OCI-LY3 (cell line): ENCODE results near the gene SSBP2.

Source experiments
- H2AFZ ChIP-seq: fragments of 200-600, 300-600 bp; shearing (Covaris generic); 2 replicates; pipeline ENCODE4 v1.6.0; 2014; ENCODE audit warnings: antibody characterized with exemption, low read depth, low read length
- H3K27ac ChIP-seq: fragments of 200-600, 300-600 bp; sonication (generic); 2 replicates; pipeline ENCODE4 v1.5.1; 2014; ENCODE audit warnings: mild to moderate bottlenecking, low read length, moderate library complexity, mixed read lengths
- H3K27me3 ChIP-seq: fragments of 200-600, 300-600 bp; sonication (generic); 2 replicates; pipeline ENCODE4 v1.6.1; 2014; ENCODE audit warnings: low read depth, low read length, mixed read lengths
- H3K36me3 ChIP-seq: fragments of 200-600, 300-600 bp; sonication (generic); replicated peaks from 2 replicates; pipeline ENCODE3; 2014; ENCODE audit warnings: low read depth, low read length, mixed read lengths
- H3K4me1 ChIP-seq: fragments of 300-600, 200-600 bp; sonication (generic); 2 replicates; pipeline ENCODE4 v1.6.1; 2014; ENCODE audit warnings: low read length, mixed read lengths
- H3K4me2 ChIP-seq: fragments of 200-600, 300-600 bp; sonication (generic); 2 replicates; pipeline ENCODE4 v1.6.1; 2014; ENCODE audit warnings: low read length, mixed read lengths
- H3K4me3 ChIP-seq: fragments of 300-600, 200-600 bp; sonication (generic); 2 replicates; pipeline ENCODE4 v1.5.1; 2014; ENCODE audit warnings: antibody characterized with exemption, mild to moderate bottlenecking, low read length, moderate library complexity
- H3K79me2 ChIP-seq: fragments of 300-600, 200-600 bp; shearing (Covaris generic); 2 replicates; pipeline ENCODE4 v1.6.1; 2014; ENCODE audit warnings: mild to moderate bottlenecking, low read length, mixed read lengths
- H3K9ac ChIP-seq: fragments of 300-600, 200-600 bp; shearing (Covaris generic); 2 replicates; pipeline ENCODE4 v1.6.0; 2014; ENCODE audit warnings: mild to moderate bottlenecking, low read length, moderate library complexity
- H3K9me3 ChIP-seq: fragments of 200-600, 300-600 bp; shearing (Covaris generic); 2 replicates; pipeline ENCODE4 v1.6.1; 2014; ENCODE audit warnings: low read length, mixed read lengths; ENCODE audit not compliant: insufficient read depth
- H4K20me1 ChIP-seq: fragments of 200-600, 300-600 bp; sonication (generic); 2 replicates; pipeline ENCODE4 v1.6.1; 2016; ENCODE audit warnings: low read length, mixed read lengths; ENCODE audit not compliant: insufficient read depth
- EZH2phosphoT487 ChIP-seq: fragments of 200-600 bp; shearing (Covaris generic); IDR thresholded peaks from 2 replicates; pipeline ENCODE4 v1.6.1; 2018; ENCODE audit warnings: antibody characterized with exemption, mixed run types, low read depth
- TF ChIP-seq, protein P1 (sequence below): fragments of 200-600, 300-600 bp; sonication (generic); IDR thresholded peaks from 2 replicates; pipeline ENCODE4 v1.5.1; 2014; ENCODE audit warnings: antibody characterized with exemption, low read length, low read depth

SSBP2 gene

DNA sequence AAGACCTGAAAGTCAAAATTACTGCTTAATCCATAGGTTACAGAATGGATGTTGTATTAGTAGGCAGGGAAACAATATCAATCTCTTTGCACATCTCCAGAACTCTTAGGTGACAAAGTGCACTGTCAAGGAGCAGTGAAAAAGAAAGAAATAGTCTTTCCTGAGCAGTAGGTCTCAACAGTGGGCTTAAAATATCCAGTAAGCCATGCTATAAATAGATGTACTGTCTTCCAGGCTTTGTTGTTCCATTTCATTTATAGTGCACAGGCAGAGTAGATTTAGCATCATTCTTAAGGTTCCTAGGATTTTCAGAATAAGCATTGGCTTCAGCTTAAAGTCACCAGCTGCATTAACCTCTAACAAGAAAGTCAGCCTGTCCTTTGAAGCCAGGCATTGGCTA, 50.7 kb downstream of the SSBP2 start:
- H3K9ac ChIP-seq: no peak overlapping the region
- no peaks in the 10 kb centered on the region for H3K9me3 ChIP-seq
- H3K36me3 ChIP-seq: no peaks in the 10 kb centered on the region
- H3K4me3 ChIP-seq: no peak overlapping the region
- H3K79me2 ChIP-seq: no peaks in the 10 kb centered on the region
- no peak overlapping the region for H3K4me2 ChIP-seq
- H3K27ac ChIP-seq: no peak overlapping the region
- TF ChIP-seq EZH2phosphoT487: no peak
- TF ChIP-seq, protein P1, sequence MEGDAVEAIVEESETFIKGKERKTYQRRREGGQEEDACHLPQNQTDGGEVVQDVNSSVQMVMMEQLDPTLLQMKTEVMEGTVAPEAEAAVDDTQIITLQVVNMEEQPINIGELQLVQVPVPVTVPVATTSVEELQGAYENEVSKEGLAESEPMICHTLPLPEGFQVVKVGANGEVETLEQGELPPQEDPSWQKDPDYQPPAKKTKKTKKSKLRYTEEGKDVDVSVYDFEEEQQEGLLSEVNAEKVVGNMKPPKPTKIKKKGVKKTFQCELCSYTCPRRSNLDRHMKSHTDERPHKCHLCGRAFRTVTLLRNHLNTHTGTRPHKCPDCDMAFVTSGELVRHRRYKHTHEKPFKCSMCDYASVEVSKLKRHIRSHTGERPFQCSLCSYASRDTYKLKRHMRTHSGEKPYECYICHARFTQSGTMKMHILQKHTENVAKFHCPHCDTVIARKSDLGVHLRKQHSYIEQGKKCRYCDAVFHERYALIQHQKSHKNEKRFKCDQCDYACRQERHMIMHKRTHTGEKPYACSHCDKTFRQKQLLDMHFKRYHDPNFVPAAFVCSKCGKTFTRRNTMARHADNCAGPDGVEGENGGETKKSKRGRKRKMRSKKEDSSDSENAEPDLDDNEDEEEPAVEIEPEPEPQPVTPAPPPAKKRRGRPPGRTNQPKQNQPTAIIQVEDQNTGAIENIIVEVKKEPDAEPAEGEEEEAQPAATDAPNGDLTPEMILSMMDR: no peak
- no peaks in the 10 kb centered on the region for H3K27me3 ChIP-seq
- H2AFZ ChIP-seq: no peak overlapping the region
- H3K4me1 ChIP-seq: no peaks in the 10 kb centered on the region
- H4K20me1 ChIP-seq: no peaks in the 10 kb centered on the region

DNA sequence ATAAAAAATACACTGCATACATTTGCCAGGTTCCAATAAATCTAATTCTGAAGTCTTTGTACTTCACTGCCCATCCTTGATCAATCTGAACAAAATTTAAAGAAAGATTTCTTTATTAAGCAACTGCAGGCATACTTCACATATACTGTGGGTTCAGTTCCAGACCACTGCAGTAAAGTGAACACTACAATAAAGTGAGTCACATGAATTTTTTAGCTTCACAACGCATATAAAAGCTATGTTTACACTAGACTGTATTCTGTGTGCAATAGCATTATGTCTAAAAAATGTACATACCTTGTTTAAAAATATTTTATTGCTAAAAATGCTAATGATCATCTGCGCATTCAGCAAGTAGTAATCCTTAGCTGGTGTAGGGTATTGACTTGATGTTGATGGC, 52.1 kb downstream of the SSBP2 start:
- no peaks in the 10 kb centered on the region for H4K20me1 ChIP-seq
- no peaks in the 10 kb centered on the region for H3K4me1 ChIP-seq
- H3K9ac ChIP-seq: no peak overlapping the region
- H3K27me3 ChIP-seq: no peaks in the 10 kb centered on the region
- H2AFZ ChIP-seq: no peak overlapping the region
- H3K9me3 ChIP-seq: no peaks in the 10 kb centered on the region
- no peaks in the 10 kb centered on the region for H3K79me2 ChIP-seq
- no peak overlapping the region for H3K4me2 ChIP-seq
- no peak overlapping the region for H3K4me3 ChIP-seq
- H3K27ac ChIP-seq: no peak overlapping the region
- TF ChIP-seq, protein P1: no peak
- no peak for TF ChIP-seq EZH2phosphoT487
- H3K36me3 ChIP-seq: no peaks in the 10 kb centered on the region

DNA sequence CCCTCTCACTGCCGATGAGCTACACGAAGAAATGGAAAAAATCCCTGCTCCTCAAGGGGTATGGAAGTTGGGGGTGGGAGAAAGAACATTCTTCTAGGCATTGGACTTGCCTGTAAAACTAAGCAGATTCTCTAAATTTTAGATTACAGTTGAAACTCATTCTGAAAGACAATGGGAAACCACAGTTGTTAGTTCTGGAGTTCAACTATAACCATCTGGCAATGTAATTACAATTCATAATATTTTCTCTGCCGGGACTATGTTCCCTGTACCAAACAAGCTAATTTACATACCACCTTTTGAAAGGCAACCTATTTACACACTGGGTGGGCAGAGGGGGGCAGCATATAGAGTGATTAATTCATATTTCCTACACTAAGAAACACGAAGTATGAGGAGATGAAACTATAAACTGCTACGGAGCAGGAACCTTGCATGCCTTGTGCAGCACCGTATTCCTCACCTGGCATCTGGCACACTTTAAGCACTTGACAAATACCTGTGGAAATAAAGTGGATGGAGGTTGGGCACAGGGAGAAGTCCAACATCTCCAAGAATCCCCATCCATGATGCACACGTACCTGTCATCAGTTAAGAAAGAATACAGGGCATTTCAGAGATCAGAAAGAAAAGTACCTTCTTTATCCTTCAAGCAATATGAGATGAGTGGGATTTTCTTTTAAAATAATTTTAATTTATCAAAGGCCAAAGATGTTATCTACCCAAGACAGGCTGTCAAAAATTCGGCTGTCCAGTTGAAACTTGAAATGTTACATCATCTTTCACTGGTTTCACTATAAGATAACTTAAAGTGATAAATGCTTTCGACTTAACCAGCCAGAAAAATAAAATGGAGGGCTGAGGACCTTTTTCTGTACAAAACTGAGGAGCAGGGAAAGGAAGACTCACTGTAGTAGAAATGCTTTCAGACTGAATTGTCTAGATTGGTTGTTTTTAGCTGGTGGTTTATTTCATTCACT, 54.2 kb downstream of the SSBP2 start:
- Histone ChIP-seq H3K79me2 (no peaks in the 10 kb centered on the region), H3K9me3 (no peaks in the 10 kb centered on the region), H3K27ac (no peak overlapping the region), H3K27me3 (no peaks in the 10 kb centered on the region), H3K4me1 (no peaks in the 10 kb centered on the region), H3K4me3 (no peak overlapping the region), H2AFZ (no peak overlapping the region), H4K20me1 (no peaks in the 10 kb centered on the region), H3K9ac (no peak overlapping the region), H3K4me2 (no peak overlapping the region), H3K36me3 (no peaks in the 10 kb centered on the region)
- TF ChIP-seq, protein P1: no peak
- no peak for TF ChIP-seq EZH2phosphoT487

DNA sequence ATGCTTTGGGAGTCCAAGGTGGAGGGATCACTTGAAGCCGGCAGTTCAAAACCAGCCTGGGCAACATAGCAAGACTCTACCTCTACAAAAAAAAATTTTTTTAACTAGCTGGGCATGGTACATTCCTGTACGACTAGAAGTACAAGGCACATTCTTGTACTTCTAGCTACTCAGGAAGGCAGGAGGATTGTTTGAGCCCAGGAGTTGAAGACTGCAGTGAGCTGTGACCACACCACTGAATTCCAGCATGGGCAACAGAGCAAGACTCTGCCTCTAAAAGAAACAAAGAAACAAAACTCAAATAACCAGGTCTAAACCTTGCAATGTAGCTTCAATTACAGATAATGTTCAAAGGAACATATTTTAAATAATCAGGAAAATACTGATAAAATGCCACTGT, 56.2 kb downstream of the SSBP2 start:
- Histone ChIP-seq H3K9me3 (no peaks in the 10 kb centered on the region), H4K20me1 (no peaks in the 10 kb centered on the region), H3K4me2 (no peak overlapping the region), H3K27ac (no peak overlapping the region), H3K36me3 (no peaks in the 10 kb centered on the region), H3K4me3 (no peak overlapping the region), H3K9ac (no peak overlapping the region), H3K79me2 (no peaks in the 10 kb centered on the region), H3K4me1 (no peaks in the 10 kb centered on the region), H3K27me3 (no peaks in the 10 kb centered on the region), H2AFZ (no peak overlapping the region)
- TF ChIP-seq, protein P1: no peak
- no peak for TF ChIP-seq EZH2phosphoT487
